ENCODE data around the gene FAM170B.

FAM170B gene

DNA sequence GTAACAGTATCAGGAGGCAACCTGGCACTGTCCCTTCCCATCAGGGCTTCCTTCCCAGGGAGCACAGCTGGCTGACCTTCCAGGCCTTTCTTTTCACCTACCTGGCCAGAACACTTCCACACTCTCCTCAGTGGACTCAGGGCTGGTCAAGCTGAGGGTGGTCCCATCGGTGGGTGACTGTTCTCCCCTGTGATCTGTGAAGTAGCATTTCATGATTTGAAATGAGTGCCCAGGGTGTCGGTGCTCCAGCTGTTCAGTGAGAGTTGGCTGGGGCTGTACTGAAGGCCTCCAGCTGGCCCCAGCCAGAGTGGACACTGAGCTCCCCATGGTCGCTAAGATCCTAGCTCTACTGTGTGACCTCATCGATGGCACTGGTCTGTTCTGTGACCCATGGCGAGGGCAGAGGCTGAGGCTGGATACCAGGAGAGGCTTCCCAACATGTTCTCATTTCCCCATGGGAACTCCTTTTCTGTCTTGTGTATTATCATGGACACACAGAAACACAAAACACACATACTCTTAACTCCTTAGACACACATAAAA is at the start of gene FAM170B:
FAM170B (minus strand) TSS at position 316 of the 543 bp plus-strand sequence; CDS start at position 213, 103 bp downstream.
- no peak for DNase-seq (ENCODE audit: low read depth)

DNA sequence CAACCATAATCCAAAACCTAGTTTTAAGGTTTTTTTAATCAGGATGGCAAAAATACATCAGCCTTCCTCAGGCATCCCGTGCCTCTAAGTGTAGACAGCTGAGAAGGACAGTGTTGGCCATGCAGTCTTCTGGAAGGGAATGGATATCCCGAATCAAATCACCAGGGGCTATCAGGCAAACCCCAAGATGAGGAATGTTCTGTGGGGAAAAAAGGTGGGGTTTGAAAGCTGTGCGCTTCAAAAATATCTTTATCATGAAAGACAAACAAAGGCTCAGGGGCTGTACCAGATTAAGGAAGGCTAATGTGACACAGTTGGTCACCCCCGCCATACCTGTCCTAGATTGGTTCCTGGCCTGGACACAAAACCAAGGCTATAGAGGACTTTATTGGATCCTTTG is 49.0 kb upstream of the FAM170B start:
- no peak for DNase-seq (ENCODE audit: low read depth)

DNA sequence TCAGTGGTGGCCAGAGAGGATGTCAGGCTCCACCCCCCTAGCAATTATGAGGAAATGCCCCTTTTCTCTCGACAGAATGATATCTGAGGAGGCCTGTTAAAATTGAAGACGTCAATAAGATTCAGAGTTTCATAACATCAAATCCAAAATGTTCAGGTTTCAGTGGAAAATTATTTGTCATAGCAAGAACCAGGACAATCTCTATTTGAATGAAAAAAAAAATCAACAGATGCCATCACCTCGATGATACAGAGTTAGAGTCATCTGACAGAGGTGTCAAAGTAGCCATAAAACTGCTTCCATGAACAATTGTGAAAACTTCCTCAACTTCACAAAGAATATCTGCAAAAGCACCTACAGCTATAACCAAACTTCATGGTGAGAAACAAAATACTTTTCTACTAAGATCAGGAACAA is 46.6 kb upstream of the FAM170B start:
- no peak for DNase-seq (ENCODE audit: low read depth)

DNA sequence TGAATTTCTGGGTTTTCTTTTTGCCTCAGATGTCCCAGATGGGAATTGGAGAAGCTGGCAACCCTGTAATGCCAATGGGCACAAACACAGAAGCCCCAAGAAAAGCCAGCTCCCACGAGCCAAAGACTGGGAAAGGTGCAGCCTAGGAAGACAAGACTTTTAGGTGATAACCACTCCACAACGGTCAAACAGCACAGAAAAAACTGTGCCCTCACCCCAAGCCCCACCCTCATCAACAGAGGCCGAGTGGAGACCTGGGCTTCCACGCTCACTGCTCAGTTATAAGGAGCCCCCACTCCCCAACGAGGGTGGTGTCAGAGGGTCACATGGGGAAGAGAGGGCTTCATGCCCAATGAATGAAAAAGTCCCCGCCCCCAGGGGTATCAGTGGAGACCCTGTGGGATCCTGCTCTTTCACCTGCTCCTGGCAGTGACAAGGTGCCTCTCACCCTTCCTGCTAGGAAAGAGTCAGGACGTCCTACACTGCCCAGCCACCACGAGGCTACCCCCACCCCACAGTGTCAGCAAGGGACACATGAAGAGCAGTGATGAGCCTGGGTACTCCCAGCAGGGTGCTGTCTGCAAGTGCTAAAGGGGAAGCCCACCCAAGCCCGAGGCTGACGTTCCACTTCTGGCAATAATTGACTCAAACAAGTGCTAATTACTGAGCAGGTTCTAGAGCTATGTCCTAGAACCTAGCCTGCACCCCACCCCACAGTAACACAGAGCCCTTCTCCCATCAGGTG is 46.0 kb upstream of the FAM170B start:
- no peak for DNase-seq (ENCODE audit: low read depth)

DNA sequence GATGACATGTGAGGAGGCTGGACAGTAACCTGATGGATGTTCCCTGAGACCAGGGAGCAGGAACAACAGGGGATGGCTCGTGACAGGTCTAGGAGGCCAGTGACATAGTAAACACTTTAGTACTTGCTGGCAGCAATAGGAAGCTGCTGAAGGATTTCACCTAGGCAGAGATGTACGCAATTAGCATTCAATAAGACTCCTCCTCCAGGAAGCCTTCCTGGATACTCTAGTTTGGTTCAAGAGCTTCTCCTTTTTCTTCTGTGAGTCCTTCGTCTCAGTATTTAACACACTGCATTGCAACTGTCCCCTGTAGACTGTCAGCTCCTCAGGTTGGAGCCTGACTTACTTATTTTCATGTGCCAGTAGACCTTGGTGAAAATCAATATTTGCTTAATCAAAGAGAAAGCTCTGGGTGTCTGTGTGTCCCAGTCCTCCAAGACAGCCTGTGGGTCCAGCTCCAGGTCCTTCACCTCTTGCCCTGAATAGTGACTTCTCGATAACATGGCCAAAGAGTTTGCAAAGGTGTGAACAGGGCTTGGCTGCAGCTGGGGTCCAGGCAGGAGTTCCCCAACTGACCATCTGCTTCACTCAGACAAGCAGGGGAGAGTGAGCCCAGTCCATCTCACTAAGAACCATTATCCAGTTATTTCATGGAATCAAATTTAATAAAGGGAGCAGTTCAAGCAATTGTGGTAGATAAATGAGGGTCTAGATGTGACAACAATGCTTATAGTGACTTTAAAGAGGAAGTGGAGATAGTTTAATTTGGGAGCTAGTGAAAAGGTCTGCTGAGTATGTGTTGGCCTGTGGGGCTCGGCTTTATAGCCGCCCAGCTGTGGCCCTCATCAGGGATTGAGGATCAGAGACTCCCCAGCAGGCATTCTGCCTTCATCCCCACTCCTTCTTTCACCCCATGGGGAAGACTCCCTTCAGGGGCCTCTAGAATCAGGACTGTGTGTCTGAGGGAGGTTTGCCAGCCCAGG is 45.0 kb upstream of the FAM170B start:
- no peak for DNase-seq (ENCODE audit: low read depth)

DNA sequence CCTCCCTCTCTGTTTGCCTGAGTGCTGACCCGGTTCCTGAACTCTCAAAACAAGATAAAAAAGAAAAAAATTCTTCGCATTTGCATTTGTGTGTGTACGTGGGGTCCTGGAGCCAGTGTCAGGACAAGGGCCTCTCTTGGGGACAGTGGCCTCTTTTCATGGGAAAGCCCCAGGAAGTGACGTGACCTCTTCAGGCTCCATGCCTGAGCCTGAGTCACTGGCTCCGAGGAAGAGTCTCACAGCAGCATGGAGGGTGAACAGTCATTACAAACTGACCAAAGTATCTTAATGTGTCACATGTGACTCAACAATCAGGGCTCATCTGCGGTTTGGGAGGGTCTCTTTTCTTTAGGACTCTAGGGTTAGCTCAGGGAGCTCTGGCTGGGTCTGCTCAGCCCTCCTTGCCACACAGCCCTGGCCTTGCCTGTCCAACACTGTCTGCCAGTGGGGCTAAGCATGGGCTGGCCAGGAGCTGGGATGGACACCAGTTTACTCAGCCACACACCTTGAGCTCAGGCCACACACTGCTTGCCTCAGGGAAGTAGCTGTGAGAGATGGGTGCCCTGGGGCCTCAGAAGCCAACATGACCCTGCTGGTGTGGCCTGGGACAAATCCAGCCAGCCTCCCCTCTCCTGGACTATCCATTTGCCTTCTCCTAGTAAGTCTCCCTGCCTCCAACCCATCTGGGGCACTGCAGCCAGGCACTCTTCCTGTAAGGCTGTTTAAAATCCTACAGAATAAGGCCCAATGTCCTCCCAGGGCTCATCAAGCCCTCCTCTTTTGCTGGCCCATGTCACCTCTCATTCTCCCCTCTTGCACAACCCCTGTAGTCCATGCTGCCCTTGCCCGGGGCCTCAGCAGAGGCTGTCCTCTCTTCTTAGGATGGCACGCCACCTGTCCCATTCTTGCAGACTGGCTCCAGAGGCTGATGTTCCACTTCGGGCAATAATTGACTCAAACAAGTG is 43.9 kb upstream of the FAM170B start:
- DNase-seq (ENCODE audit: low read depth) = peak; percentile 76

DNA sequence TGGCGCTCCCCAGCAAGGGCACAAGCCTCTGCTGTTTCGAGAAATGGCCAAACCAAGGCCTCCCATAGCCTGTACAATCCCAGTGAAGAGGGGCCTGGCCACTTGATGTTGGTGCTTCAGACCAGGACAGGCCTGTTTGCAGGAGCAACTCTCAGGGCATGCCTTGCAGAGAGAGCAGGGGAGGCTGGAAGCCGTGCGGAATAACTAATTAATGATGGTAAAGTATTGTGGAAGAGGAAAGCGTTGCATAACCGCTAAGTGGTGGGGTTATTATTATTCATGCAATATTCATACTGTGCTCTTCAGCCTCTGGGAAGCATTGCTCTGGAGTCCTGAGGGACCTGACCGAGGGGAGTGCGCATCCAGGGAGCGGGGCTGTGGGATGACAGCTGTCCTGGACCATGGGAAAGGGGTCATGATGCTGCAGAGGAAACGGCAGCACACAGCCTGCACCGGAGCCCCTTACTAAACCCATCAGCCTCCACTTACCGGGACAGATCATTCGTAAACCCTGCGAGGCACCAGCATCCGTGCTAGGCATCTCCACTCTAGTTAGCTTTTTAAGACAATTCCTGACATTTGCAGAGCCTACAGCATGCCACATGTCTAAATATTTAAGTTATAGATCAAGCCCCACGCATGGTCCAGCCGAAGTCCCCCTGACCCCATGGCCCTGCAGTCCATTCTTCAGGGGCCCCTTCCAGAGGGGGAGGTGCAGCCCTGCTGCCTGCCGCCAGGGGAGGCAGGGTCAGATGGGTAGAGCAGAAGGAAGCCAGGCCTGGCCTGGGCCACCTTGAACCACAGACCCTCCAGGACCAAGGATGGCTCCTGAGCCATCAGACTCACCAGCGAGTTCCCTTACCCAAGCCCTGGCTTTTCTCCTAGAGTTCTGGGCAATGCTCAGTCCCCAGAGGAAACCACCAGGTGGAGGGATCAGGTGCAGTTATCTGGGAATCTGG is 42.8 kb upstream of the FAM170B start:
- no peak for DNase-seq (ENCODE audit: low read depth)

DNA sequence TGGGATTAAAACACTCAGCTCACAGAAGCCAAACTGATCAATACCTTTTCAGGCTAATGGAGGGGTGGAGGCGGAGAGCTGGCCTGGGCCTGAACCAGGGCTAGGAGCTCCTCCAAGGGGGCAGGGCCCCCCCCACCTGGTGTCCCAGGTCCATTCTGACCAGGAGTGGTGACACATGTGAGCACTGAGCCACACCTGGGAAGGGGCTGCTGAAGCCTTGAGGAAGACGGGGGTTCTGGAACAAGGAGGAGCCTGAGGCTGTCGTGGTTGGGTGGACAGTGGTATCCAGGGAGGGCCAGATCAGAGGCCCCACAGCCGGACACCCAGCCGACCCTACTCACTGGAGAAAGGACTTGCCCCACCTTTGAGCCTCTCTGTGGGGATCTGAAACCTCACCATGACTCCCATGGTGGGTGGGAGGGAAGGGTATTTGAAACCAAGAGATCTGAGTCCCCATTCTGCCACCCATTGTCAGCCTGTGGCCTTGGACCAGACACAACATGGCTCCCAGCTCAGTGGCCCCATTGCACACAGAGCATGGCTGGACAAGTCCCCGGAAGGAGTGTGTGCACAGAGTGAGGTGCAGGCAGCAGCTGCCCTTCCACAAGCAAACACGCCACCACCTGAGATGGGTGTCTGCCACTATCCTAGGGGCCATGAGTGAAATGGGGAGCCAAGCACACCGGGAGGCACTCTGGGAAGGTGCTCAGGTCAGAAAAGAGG is 41.9 kb upstream of the FAM170B start:
- no peak for DNase-seq (ENCODE audit: low read depth)

DNA sequence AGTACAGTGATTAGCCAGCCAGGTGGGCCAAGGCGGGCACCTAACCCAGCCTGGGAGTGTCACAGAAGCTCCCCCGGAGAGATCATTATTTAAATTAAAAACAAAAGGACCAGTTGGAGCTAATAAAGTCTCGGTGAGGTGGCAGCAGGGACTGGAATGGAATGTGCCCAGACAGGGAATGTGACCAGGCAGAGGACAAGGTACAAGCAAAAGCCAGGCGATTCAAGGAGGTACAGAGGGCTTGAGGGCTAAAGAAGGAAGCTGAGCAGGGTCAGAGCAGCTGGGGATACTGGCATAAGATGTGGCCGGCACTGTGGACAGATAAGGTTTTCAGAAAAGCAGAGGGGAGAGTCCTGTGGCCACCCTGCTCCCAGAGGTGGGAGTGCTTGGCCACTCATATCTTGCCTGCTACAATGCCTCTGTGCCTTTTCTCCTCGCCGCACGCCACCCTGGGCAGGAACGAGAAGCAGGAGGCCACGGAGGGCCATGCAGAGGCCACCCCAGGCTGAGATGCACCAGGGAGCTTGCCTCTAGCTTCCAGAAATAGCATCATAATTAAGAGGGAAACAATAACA is 41.2 kb upstream of the FAM170B start:
- no peak for DNase-seq (ENCODE audit: low read depth)

DNA sequence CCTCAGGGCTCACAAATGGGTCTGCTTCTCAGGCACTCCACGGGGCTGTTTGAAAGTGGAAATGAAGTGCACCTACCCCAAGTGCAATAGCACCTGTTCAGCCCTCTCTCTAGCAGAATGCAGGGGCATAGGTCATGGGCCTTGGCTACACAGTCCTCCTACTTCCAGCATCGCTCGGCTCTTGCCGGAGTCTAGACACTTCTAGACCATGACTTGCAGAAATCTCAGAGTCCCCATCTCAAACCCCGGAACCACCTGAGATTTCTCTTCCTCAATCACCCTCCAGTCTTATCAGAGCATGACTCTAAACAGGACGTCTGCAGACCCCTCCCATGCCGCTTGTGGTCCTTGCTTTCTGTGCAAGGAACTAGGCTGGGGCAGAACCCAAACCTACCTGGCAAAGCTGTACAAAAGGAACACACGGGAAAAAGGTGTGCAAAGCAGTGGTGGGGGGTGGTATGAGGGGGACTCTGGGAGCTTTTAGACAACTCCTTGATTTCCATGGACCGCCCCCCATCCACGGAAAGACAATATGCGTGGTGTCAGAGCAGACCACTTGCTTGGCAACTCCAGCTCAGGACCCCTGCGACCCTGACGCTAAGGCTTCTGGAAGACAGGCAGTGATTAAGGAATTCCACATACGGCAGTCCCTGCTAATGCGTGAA is 40.6 kb upstream of the FAM170B start:
- no peak for DNase-seq (ENCODE audit: low read depth)

DNA sequence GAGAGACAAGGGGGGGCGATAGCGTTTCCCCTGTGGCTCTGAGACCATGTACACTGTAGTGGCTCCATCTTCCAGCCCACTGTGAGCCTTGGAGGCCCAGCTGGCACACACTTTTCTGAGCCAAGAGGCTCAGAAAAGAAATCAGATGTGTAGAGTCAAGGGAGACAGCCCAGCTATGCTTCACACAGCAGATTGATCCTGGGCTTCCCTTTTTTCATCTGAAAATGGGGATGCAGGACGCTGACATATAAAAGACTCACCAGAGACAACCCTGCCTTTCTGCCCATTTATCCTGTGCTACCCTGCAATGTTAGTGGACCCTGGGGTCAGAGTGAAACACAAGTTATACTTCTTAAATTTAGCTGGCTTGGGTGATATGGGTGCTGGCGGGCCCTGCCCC is 40.0 kb upstream of the FAM170B start:
- no peak for DNase-seq (ENCODE audit: low read depth)

DNA sequence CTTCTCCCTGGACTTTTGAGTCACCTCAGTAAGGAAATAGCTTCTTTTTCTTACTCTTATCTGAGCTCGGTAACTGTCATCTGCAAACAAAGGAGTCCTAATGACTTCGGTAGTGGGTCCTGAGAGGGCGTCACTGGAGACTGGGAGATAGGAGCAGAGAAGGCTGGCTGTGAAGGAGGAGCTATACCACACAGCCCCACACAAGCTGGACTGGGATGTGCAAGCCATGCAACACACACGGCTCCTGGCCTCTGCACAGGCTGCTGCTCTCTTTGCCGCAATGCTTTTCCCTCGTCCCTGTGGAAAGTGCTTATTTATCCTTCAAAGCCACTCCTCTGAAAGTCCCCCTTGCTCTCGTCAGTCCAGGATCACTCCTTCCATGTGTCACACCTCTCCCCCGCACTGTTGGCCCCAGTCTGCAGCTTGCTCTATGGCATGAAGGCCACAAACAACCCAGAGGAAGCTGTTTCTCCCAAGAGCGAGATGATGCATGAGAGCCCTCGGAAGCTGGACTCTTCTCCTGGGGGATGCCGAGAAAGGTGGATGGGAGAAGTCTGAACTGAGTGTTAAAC is 39.5 kb upstream of the FAM170B start:
- no peak for DNase-seq (ENCODE audit: low read depth)

DNA sequence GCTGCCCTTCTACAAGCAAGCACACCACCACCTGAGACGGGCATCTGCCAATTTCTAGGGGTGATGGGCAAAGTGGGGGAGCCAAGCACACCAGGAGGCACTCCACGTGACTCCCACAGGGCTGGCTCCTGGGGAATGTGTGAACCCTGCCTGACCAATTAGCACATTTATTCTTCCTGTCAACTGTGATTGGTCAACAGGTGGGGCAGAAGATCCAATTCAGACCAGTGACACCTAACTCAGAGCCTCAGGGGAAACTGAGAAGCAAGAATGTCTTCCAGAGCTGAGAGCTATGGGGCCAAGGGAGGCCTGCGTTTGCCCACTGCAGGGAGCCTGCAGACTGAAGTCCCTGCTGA is 38.9 kb upstream of the FAM170B start:
- DNase-seq (ENCODE audit: low read depth) = no peak

DNA sequence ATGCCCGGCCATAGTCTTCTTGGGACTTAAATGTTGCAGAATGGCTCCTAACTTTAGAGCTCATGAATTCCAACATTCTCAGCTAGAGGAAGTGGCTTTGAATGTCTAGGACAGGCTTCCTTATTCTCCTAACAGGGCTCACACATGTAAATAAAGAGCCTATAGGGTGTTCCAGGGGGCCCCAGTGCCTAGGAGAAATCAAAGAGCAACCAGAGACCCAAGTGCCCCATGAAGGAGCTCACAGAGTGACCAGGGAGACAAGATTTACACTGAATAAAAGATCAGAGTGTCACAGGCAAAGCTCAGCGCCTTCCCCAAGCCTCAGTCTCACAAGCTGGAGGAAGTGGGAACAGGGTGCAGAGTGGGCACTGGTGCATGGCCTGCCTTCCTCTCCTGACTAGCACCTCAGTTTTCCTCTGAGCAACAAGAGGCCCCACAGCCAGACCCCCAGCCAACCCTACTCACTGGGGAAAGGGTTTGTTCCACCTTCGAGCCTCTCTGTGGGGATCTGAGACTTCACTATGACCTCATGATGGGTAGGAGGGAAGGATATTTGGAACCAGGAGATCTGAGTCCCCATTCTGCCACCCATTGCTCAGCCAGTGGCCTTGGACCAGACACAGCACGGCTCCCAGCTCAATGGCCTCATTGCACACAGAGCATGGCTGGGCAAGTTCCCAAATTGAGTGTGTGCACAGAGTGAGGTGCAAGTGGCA is 38.4 kb upstream of the FAM170B start:
- no peak for DNase-seq (ENCODE audit: low read depth)

DNA sequence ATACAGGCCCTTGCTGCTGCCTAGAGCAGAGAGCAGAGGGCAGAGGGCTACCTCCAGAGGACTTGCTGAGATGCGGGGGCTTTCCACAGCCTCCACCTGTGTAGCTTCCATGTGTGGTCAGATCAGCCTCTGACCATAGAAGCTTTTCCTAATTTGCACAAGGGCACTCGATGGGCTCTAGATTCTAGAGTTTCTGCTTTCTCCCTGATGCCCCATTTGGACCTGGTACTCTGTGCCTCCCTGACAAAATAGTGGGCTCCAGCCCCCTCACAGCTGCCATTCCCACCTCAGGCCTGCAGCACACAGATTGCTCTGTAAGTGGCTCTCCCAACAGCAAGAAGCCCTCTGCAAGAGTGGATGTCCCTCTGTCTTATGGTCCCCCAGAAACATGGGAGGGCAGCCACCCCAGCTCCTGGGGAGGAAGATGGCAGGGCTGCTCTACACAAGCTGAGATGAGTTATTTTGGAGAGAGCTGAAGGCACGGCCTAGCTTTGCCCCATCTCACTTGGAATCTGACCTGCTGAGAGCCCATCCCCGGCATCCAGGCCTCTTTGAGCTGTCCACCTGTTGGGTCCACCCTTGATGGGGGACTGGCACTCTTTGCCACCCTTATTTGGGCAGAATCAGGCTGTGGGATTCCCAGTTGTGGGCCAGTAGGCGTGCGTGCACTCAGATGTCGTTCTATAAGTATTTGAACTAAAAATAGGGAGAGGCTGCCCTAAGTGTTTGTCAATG is 37.7 kb upstream of the FAM170B start:
- DNase-seq (ENCODE audit: low read depth) = no peak

DNA sequence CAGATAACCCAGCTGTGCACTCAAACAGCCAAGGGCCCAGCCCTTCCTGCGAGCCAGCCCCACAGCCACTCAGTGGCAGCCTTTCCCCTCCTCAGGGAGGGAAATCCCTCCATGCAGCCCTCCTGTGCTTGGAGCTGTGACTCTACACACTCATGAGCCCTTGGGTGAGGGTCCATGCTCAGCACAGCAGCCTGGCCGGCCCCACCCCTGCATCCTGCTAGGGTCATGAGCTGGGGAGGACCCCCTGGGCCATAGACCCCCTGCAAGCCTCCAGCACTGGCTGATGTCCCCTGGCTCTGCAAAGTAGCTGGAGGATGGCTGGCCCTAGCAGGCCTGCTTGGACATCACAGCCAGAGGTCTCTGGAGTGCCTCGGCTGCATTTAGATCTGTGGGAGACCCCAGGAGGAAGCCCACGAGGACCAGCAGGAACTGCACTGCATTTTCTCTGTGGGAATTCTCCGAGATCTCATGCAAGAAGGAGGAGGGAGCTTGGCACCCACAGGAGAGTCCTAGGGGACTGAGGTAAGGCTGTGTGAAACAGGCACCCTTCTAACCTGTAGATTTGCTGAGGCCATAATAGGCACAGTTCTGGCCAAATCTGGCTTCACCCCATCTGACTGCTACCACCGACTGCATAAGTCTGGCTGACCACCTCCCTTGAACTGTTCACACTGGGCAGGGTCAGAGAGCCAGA is 37.0 kb upstream of the FAM170B start:
- DNase-seq (ENCODE audit: low read depth) = no peak

DNA sequence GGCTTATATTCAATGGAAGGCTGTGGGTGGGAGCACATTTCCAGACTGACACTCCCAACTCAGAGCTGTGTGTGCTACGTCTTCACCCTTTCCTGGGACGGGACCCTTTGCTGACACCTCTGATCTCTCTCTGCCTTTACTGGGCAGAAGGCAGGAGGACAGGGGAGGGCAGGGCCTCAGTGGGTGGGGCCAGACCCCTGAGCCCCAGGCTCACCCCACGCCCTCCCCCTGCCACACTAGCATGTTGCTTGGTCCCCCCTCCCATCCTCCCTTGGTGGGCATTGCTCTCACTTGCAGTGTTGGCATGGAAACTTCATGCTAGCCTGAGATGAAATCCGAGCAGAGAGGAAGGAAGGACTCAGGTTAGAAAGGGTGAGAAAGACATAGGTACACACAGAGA is 36.0 kb upstream of the FAM170B start:
- no peak for DNase-seq (ENCODE audit: low read depth)

Measured in GM04504 (cell line).